Measurements from ENCODE around the gene CPTP. TPM values are rescaled to one million over a fixed set of nuclear protein-coding genes. Genes with fewer than 3 reads are reported as not detected.

Gene CPTP
- total RNA-seq, 1 donor from 2014 or later, result 1.0 TPM

DNA sequence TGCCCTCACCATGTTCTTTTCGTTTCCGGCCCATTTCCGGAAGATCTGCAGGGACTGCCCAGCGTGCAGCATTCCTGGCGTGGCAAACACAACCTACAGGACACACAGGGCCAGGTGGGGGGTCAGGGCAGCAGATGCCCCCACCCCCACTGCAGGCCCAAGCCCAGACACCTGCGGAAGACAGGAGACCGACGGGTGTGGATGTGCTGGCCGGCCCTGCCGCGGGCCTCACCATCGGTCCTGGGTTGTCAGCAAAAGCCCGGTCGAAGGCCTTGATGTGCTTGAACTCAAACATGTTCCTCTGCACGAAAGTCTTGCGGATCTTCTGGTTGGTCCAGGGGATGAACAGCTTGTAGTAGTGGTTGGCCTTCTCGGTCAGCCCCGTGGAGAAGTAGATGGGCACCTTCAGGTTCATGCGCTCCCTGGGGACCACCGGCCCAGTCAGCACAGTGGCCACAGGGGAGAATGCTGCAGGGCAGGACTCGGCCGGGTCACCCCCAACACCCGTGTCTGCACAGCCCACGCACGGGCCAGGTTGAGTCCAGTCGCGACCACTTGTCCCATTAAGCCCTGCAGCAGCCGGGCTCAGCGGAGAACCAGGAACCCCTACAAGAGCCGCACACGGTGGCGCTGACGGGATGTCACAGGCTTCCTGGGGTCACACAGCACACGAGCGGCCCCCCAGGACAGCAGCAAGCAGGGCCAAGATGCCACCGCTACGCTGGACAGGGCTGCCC lies 10.9 kb upstream of the CPTP start:
- Histone ChIP-seq H3K9me3 (ENCODE audit: low read depth) (no peaks in the 10 kb centered on the region), H3K4me3 (no peak overlapping the region), H4K20me1 (ENCODE audit: low read depth) (peaks cover 70% of the 10 kb centered on the region), H3K27me3 (peaks cover 10% of the 10 kb centered on the region), H3F3A (ENCODE audit: low read depth) (peaks cover 25% of the 10 kb centered on the region), H2AFZ (replicated peaks) (no peak overlapping the region), H3K79me2 (ENCODE audit: low read depth) (peaks cover 28% of the 10 kb centered on the region), H3K4me2 (no peak overlapping the region), H3K36me3 (no peaks in the 10 kb centered on the region), H3K9ac (no peak overlapping the region), H3K4me1 (peaks cover 17% of the 10 kb centered on the region), H3K27ac (no peak overlapping the region)
- Mint-ChIP-seq H3K27me3 (ENCODE audit: insufficient read depth, low read depth) (peaks cover 4% of the 10 kb centered on the region), H3K36me3 (peaks cover 6% of the 10 kb centered on the region), H3K27ac (no peak overlapping the region), H3K4me3 (no peak overlapping the region), H3K9me3 (no peaks in the 10 kb centered on the region), H3K4me1 (peaks cover 6% of the 10 kb centered on the region)
- TF ChIP-seq EZH2phosphoT487 (IDR thresholded peaks at IDR 0.05), result no peak
- TF ChIP-seq, protein P1, sequence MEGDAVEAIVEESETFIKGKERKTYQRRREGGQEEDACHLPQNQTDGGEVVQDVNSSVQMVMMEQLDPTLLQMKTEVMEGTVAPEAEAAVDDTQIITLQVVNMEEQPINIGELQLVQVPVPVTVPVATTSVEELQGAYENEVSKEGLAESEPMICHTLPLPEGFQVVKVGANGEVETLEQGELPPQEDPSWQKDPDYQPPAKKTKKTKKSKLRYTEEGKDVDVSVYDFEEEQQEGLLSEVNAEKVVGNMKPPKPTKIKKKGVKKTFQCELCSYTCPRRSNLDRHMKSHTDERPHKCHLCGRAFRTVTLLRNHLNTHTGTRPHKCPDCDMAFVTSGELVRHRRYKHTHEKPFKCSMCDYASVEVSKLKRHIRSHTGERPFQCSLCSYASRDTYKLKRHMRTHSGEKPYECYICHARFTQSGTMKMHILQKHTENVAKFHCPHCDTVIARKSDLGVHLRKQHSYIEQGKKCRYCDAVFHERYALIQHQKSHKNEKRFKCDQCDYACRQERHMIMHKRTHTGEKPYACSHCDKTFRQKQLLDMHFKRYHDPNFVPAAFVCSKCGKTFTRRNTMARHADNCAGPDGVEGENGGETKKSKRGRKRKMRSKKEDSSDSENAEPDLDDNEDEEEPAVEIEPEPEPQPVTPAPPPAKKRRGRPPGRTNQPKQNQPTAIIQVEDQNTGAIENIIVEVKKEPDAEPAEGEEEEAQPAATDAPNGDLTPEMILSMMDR (IDR thresholded peaks at IDR 0.05), result no peak
- TF ChIP-seq EZH2 (IDR thresholded peaks at IDR 0.05), result no peak
- no peak for DNase-seq (ENCODE audit: low spot score)

DNA sequence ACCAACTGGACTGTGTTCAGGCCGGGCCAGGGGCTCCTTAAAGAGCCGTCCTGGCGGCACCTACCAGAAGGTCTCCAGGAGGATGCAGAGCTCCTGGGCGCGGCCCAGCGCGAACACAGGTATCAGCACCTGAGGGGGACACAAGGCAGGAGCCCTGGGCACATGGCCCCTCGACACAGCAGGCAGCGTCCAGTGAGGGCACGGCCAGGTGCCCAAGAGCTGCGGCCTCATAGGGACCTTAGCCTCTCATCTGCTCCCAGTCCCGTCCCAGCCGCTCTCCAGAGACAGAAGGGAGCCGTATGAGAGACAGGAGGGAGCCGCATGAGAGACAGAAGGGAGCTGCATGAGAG lies 10.4 kb upstream of the CPTP start:
- H3K27ac Mint-ChIP-seq, result no peak overlapping the region
- peaks cover 8% of the 10 kb centered on the region for H3K36me3 Mint-ChIP-seq
- peaks cover 12% of the 10 kb centered on the region for H3K4me1 ChIP-seq
- peaks cover 4% of the 10 kb centered on the region for H3K27me3 ChIP-seq
- H3K4me1 Mint-ChIP-seq, result peaks cover 6% of the 10 kb centered on the region
- no peaks in the 10 kb centered on the region for H3K9me3 Mint-ChIP-seq
- H3F3A ChIP-seq (ENCODE audit: low read depth), result peaks cover 22% of the 10 kb centered on the region
- no peak overlapping the region for H3K27ac ChIP-seq
- TF ChIP-seq, protein P1 (IDR thresholded peaks at IDR 0.05), result no peak
- TF ChIP-seq EZH2 (IDR thresholded peaks at IDR 0.05), result no peak
- no peak for TF ChIP-seq EZH2phosphoT487 (IDR thresholded peaks at IDR 0.05)
- no peaks in the 10 kb centered on the region for H3K36me3 ChIP-seq
- H3K4me3 Mint-ChIP-seq, result no peak overlapping the region
- DNase-seq (ENCODE audit: low spot score), result no peak
- H2AFZ ChIP-seq (replicated peaks), result no peak overlapping the region
- peaks cover 8% of the 10 kb centered on the region for H3K27me3 Mint-ChIP-seq (ENCODE audit: insufficient read depth, low read depth)
- no peak overlapping the region for H3K4me2 ChIP-seq
- H3K79me2 ChIP-seq (ENCODE audit: low read depth), result peaks cover 33% of the 10 kb centered on the region
- H3K9me3 ChIP-seq (ENCODE audit: low read depth), result no peaks in the 10 kb centered on the region
- H3K4me3 ChIP-seq, result no peak overlapping the region
- peaks cover 70% of the 10 kb centered on the region for H4K20me1 ChIP-seq (ENCODE audit: low read depth)
- no peak overlapping the region for H3K9ac ChIP-seq

DNA sequence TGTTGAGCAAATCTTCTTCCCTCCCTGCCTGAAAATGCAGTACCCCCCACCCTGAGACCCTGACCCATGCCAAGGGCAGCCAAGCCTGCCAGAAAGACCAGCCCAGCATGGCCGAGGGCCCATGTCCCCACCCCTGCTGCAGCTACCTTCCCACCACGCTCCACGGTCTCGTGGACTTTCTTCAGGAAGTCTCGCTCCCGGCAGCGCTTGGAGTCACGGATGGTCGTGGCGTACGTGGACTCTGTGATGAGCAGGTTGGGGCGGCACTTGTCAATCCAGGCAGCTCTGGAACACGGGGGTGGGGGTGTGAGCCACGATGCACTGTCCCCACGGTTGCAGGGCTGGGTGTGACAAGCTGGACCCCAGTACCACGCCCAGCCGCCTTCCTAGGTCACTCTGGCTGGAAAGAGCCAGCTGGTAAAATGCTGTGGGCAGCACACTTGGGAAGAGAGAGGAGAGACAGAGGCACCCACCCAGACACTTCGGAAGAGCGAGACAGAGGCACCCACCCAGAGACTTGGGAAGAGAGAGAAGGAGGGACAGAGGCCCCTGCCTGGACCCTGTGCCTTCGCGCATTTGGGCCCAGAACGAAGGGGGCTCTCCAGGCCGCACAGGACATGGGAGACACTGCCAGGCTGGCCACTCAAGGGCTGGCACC lies 9.8 kb upstream of the CPTP start:
- Histone ChIP-seq H3K9ac (no peak overlapping the region), H3K4me1 (peaks cover 7% of the 10 kb centered on the region), H3K79me2 (ENCODE audit: low read depth) (peaks cover 38% of the 10 kb centered on the region), H3K36me3 (no peaks in the 10 kb centered on the region), H3F3A (ENCODE audit: low read depth) (peaks cover 16% of the 10 kb centered on the region), H3K9me3 (ENCODE audit: low read depth) (no peaks in the 10 kb centered on the region), H4K20me1 (ENCODE audit: low read depth) (peaks cover 70% of the 10 kb centered on the region), H3K4me3 (no peak overlapping the region), H3K27ac (no peak overlapping the region), H3K27me3 (no peaks in the 10 kb centered on the region), H3K4me2 (no peak overlapping the region), H2AFZ (replicated peaks) (no peak overlapping the region)
- Mint-ChIP-seq H3K9me3 (no peaks in the 10 kb centered on the region), H3K4me1 (peaks cover 6% of the 10 kb centered on the region), H3K27ac (no peak overlapping the region), H3K4me3 (no peak overlapping the region), H3K27me3 (ENCODE audit: insufficient read depth, low read depth) (peaks cover 9% of the 10 kb centered on the region), H3K36me3 (peaks cover 11% of the 10 kb centered on the region)
- TF ChIP-seq, protein P1 (IDR thresholded peaks at IDR 0.05), result no peak
- TF ChIP-seq EZH2 (IDR thresholded peaks at IDR 0.05), result no peak
- no peak for TF ChIP-seq EZH2phosphoT487 (IDR thresholded peaks at IDR 0.05)
- no peak for DNase-seq (ENCODE audit: low spot score)

Measured in neural progenitor cell (in vitro differentiated cells).